GM18873 (cell line): ENCODE data around the gene USP2.
"Not testable (repeated sequence)": the region's sequence is repeated elsewhere in the genome, so short reads cannot be mapped to it uniquely, and the experiment has no call there.

Experiments used
- ATAC-seq: cut with Tn5 transposase; IDR thresholded peaks from one replicate; pipeline ENCODE4 v1.9.1; 2021; ENCODE audit warnings: mild to moderate bottlenecking, moderate library complexity, moderate number of reproducible peaks; ENCODE audit not compliant: unreplicated experiment, low FRiP score

The USP2 gene

DNA sequence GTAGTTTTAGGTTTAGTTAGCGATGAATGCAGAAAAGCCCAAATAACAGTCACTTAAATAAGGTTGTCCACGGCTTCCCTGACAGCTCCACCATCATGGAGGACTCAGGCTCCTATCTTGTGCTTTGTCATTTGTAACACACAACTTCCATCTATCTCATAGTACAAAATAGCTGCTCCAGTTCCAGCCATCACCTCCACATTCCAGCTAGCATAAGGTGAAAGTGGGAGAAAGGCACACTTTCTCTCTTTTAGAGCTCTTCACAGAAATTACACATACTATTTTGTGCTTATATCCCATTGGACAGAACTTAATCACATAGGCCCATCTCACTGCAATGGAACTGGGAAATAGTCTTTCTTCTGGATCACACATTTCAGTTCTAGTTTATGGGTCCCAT is 32.8 kb upstream of the USP2 start:
- no peak for ATAC-seq

DNA sequence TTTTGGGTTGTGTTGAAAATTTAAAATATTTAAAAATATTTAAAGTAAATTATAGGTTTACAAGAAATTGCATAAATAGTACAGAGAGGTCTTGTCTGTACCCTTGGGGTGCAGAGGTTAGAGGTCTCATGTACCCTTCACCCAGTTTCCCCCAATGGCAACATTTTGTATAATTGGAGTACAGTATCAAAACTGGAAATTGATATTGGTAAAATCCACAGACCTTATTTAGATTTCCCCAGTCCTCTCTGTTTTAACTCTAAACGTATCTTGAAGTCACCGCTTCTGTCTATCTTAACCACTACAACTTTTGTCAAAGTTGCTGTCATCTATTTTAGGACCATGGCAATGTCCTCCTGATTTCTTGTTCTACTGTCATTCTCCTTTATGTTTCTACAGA is 30.6 kb upstream of the USP2 start:
- ATAC-seq, result no peak

DNA sequence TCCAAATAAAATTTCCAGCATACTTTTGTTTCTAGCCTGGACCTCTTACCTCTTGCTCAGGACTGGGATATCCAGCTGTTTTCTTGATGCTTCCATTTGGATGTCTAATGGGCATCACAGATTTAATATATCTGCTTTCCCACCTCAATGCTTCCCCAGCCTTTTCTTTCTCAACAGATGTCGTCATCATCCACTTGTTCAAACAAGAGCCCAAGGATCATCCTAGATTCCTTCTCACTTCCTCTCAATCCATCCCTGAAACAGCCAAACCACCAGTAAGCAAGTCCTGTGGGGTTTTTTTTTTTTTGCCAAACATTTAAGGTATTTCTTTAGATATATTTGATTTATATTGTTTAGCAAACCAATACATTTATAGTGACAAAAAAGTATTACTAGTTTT is 29.0 kb upstream of the USP2 start:
- ATAC-seq, result no peak

DNA sequence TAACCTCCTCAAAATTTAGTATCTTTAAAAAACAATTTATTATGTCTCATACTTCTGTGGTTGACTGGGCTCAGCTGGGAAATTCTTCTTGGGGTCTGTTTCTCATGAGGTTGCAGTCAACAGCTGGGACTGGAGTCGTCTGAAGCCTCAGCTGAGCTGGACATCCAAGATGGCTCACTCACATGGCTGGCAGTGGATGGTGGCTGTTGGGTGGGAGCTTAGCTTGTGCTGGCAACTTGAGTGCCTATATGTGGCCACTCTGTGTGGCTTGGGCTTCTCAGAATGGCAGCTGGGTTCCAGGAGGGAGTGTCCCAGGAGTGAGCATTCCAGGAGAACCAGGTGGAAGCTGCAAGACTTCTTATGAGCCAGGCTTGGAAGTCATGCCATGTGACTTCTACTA is 28.2 kb upstream of the USP2 start:
- ATAC-seq, result no peak

DNA sequence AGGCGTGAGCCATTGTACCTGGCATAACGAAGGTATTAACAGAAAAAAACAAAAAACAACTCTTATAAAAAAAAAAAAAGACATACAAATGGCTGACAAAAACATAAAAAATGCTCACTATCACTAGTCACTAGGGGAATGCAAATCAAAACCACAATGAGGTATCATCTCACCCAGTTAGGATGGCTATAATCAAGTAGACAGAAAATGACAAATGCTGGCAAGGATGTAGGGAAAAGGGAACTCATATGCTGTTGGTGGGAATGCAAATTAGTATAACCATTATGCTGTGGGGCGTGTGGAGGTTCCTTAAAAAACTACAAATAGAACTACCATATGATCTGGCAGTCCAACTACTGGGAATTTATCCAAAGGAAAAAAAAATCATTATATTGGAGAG is 24.5 kb upstream of the USP2 start:
- ATAC-seq, result no peak

DNA sequence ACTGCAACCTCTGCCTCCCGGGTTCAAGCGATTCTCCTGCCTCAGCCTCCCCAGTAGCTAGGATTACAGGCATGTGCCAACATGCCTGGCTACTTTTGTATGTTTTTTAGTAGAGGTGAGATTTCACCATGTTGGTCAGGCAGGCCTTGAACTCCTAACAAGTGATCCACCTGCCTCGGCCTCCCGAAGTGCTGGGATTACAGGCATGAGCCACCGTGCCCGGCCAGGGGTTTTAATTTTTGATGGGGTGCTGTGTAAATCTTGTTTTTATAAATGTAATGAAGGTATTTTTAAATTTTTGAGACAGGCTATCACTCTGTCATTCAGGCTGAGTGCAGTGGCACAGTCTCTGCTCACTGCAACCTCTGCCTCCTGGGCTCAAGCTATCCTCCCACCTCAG is 24.0 kb upstream of the USP2 start:
- not testable (repeated sequence) for ATAC-seq

DNA sequence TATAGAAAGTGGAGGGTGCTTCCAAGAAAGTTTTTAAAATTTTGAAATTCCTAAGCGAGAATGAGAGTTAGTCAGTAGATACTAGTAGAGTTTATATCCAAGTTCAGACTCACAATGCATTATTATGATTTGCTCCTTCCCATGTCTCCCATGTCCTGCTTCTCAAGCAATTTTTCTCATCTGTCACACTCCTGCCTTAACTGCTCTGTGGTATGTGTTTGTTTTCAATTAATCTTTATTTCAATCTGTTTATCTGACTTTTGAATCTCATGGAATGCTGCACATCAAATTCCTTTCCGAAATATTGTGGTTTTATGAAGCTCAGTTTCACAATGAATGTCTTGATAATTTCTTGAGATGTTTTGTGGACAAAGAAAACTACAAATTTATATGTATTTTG is 23.4 kb upstream of the USP2 start:
- no peak for ATAC-seq

DNA sequence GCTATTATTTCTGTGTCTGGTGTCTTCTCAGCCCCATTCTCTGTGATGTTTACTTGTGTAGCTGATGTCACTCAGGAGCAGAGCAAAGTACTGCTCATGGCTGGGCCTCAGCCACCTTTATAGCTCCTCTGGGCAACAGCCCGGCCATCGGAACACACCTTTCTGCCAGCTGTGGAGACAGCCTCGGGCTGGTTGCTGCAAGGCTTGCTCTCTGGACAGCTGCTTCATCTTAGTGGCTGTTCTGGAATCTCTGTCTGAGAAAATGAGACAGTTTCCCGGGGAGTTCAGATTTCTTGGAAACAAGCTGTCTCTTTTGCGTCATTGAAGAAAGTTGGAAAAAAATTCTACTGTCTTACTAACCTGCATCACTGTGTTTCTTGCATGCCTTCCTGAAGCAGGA is 21.5 kb upstream of the USP2 start:
- ATAC-seq, result no peak

DNA sequence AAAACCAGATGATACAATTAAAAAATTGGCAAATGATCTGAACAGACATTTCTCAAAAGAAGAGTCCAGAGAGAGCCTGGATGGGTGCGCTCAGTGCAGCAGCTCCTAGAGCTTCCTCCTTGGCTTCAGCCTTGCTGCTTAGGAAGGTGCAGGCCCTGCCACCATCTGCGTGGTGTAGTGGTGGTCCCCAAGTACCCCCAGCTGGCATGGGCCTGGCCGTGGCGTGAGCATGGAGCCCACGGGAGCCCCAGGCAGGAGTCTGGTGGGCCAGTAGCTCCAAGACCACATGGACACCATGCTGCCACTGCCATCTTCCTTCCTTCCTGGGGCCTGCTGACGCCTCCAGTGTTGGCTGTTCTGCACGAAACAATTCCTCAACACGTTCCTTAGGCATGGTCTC is 21.0 kb upstream of the USP2 start:
- no peak for ATAC-seq

DNA sequence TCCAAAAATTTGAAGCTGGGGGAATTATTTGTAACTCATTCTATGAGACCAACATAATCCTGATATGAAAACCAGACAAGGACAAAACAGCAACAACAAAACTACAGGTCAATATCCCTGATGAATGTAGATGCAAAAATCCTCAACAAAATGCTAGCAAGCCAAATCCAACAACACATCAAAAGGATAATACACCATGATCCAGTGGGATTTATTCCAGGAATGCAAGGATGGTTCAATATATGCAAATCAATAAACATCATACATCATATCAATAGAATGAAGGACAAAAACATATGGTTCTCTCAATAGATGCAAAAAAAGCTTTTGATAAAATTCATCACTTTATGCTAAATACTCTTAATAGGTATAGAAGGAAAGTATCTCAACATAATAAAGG is 19.4 kb upstream of the USP2 start:
- ATAC-seq, result no peak

DNA sequence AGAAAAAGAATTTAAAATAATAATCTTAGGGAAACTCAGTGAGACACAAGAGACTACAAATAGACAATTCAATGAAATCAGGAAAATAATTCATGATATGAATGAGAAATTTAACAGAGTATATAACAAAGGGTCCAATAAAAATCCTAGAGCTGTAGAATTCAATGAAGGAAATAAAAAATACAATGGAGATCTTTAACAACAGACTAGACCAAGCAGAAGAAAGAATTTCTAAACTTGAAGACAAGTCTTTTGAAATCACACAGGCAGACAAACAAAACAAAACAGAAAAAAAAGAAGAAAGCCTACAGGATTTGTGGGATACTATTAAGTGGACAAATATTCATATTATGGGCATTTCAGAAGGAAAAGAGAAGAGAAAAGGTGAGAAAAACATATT is 16.2 kb upstream of the USP2 start:
- ATAC-seq, result no peak

DNA sequence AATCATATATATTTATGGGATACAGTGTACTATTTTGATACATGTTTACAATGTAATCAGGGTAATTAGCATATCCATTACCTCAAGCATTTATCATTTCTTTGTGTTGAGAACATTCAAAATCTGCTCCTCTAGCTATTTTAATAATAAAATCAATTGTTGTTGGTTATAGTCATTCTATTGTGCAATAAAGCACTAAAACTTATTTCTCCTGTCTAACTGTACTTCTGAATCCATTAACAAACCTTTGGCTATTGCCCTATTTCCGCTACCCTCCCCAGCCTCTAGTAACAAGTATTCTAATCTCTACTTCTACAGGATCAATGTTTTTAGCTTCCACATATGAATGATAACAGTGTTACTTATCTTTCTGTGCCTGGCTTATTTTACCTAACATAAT is 15.3 kb upstream of the USP2 start:
- ATAC-seq, result no peak

DNA sequence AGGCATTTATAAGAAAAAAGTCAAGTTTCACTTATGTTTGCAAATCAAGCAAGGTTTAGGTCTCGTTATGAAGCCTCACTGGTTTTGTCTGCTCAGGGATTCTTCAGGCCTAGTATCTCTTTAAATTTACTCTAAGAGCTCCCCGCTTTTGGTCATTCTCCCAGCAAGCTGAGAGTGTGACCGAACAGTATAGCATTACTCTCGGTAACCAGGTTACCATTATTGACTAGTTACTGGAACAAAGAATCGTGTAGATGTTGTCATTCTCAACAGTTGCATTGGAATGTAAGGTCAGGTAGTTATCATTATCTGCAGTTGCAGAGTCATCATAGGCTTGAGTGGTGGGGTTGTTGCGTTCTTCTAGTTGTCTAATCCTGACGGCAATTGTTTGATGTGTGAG is 9.8 kb upstream of the USP2 start:
- no peak for ATAC-seq

DNA sequence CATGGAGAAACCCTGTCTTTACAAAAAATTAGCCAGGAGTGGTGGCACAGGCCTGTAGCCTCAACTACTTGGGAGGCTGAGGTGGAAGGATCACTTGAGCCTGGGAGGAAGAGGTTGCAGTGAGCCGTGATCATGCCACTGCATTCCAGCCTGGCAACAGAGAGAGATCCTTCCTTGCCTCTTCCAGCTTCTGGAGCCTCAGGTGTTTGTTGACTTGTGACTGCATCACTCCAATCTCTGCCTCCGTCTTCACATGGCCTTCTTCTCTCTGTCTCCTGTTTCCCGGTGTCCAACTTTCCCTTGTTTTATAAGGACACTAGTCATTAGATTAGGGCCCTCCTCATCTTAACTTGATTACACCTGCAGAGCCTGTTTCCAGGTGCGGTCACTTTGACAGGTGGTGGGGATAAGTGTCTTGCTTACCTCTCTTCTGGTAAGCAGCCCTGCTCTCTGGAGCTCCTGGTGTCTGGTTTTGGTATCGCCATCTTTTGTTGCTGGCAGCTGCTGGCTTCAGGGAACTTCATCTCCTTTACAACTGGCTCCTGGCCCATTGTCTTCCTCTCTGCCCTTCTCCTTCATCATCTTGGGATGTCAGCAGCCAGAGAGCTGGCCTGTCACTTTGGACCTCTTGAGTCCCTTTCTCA is 8.2 kb upstream of the USP2 start:
- no peak for ATAC-seq

DNA sequence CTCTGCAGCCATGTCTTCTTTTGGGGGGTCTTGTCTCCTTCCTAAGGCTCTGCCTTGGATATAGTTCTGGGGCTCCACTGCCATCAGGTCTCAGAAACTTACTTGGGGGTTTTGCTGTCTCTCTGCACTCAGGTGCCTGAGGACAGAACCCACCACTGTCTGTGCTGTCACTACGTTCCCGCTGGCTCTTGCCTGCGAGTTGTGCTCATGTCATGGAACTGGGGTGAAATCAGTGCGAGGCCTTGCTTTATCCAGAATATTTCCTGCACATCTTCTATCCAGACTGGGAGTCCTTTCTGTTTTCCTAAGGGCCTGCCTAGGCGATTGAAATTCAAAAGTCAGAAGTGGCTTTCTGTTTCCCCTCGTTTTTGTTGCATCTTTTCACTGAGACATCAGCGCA is 6.6 kb upstream of the USP2 start:
- ATAC-seq, result no peak

DNA sequence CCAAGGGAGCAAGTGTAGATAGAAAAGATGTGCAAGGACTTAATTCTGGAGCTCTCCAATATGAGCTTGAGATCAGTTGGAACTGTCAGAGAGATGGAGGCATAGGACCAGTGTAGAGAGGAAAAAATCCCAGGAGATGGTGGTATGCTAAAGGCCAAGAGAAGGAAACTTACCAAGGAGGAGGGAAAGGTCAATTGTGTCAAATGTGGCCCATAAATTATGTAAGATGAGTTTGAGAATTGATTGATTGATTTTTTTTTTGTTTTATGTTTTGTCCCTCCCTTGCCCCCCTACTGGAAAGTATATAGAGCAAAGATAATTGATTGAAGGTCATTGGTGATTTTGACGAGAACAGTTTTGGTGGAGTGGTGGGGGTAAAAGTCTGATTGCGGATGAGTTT is 2.8 kb upstream of the USP2 start:
- no peak for ATAC-seq

DNA sequence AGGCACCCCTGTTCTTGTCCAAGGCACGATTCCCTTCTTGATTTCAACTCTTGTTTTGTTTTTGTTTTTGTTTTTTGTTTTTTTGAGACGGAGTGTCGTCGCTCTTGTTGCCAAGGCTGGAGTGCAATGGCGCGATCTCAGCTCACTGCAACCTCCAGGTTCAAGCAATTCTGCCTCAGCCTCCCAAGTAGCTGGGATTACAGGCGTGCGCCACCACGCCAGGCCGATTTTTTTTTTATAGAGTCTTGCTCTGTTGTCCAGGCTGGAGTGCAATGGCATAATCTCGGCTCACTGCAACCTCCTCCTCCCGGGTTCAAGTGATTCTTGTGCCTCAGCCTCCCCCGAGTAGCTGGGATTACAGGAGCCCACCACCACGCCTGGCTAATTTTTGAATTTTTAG is 1.0 kb upstream of the USP2 start:
- not testable (repeated sequence) for ATAC-seq

DNA sequence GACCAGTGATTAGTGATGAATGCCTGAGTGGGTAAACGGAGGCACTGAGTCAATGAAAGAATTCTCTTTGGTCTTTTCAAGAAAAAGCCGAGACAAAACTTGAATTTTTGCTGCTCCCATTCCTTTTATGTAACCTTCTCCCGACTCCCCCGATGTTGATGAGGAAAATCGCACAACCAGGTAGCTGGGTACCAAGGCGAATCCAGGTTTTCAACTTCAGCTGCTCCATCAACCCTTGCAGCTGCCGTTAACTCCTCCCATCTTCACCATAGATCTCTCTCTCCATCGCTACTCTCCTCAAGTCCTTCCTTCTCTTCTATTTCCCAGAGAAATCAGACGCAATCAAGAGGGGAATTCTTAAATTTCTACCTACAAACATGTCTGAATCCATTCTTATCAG is 611 bp upstream of the USP2 start:
- no peak for ATAC-seq

DNA sequence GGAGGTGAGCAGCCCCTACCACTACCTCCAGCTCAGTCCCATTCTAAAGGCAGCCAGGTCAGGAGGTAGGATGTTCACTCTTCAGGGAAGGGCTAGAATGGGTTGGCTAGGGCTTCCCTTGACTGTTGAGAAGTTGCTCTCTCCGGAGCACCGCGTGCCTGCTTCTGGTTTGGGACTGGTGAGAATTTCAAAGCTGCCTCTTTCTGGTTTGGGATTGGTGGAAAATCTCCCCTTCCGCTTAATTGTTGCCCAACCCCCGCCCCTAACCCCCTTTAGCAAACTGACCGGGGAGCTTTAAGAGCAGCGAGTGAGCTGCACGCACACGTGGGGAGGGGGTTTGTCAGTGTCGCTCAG is 686 bp downstream of the USP2 start:
- ATAC-seq, result no peak

DNA sequence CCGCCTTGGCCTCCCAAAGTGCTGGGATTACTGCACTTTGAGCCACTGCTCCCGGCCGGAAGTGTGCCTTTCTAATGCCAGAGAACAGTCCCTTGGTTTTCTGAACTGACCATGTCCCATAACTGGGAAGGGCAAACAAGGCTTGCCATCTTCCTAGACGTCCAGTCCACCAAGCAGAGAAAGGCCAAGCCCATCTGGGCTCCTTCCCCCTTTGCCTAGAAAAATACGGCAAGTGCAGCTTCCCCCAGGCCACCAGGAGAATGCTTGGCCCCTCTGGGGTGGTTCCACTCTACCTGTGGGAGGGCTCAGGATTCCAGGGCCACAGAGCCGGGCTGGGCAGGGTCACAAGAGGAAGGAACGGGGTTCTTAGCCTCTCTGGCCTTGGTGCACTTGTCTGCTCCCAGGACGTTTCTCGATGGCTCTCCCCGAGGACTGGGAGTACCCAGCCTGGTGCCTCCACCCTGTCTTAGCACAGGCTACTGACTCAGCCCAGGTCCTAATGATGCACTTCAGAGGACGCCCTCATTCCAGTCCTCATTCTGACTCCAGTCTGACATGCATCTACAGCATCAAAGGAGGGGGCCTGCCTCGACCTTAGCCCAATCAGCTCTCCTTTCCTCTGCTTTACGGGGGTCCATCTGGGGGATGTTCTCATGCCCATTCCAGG is 1.2 kb downstream of the USP2 start:
- ATAC-seq, result no peak

DNA sequence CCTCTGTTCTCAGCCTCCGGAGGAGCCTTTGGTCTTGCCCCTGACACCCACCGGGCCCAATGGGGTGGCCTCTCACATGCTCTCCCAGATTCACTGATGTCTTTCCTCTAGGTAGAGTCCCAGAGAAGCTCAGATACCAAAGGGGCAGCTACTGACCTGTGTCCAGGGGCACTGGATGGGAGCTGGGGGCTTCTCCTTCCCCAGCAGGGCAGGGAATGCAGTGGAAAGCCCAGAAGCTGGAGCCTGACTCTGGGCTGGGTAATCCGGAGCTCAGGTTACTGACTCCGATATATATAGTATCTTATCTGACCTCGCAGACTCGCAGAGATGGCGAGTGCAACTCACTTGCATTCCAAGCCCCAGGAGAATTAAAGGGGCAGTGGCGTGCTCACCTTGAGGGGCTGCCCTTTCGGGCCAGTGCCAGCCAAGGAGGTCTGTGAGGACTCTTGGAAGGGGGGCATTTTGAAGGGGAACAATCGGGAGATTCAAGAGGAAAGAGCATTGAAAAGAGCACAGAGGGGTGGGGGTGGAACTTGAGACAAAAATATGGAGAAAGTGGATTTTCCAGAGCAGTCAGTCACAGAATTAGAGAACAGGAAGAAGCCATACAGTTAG is 2.5 kb downstream of the USP2 start:
- no peak for ATAC-seq

DNA sequence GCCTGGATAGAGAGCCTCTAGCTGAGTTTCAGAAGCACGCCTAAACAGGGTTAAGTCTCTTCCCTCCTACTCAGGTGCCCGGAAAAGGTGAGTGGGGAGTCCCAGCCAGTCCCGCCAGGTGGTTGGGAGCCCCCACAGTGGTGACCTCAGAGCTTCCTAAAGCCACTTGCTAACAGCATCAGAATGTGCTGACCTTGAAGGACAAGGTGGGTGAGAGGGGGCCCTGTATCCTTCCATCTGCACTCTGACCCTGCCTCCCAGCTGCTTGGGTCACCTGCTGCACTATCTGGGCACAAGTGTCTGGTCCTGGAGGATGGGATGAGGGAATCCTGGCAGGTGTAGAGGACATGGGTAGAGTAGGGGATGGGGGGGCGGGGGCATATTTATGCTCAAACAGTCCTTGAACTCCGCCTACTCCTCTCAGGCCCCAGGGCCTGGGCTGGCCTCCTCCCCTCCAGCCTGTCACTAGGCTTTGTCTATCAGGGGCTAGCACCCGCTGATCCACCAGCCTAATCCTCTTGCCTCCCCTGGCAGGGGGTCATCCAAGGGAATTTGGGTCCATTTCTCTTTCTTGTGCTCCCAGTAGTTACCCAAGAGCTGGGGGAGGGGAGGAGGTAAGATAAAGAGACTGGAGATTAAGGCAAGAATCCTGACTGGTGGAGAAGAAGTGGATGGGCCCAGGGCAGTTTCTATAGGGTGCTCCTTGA is 3.4 kb downstream of the USP2 start:
- no peak for ATAC-seq
